NCI-H1930 (cell line): ENCODE results near the gene PTBP3.
"Not testable (repeated sequence)": the region's sequence is repeated elsewhere in the genome, so short reads cannot be mapped to it uniquely, and the experiment has no call there.

Source experiments
- DNase-seq, 2 experiments: peaks; one replicate each; lab custom pipeline; 2025; lab: John Stamatoyannopoulos, UW

PTBP3 gene, protein sequence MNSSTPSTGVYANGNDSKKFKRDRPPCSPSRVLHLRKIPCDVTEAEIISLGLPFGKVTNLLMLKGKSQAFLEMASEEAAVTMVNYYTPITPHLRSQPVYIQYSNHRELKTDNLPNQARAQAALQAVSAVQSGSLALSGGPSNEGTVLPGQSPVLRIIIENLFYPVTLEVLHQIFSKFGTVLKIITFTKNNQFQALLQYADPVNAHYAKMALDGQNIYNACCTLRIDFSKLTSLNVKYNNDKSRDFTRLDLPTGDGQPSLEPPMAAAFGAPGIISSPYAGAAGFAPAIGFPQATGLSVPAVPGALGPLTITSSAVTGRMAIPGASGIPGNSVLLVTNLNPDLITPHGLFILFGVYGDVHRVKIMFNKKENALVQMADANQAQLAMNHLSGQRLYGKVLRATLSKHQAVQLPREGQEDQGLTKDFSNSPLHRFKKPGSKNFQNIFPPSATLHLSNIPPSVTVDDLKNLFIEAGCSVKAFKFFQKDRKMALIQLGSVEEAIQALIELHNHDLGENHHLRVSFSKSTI

DNA sequence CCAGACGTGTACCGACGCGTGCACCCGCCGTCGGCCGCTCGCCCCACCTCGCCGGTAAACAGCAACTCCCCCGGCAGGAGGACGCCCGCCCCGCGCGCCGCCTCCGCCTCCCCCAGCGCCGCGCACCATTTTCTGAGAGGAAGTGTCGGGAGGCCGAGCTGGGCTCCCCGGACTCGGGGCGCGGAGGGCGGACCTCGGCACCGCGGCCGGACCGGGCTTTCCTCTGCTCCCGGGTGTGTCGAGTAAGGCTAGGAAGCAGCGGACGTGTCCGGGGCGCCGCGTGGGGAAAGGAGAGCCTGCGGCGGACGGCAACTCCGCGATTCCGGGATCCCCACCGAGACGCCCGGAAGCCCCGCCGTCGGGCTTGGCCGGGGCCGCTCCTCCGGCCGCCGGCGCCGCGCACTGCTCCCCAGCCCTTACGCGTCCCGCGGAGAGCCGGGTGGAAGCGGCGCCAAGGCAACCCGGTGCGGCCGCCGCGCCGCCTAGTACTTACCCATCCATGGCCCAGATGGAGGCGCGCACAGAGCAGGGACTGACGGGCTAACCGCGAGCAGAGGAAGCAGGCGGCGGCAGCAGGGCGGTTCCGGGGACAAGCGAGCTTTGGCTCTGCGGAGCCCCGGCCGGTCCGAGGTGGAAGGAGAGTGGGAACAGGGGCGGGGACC lies at the start of gene PTBP3:
Gene PTBP3 (minus strand): TSS at position 643 of the 662 bp plus-strand sequence. CDS start 35,754 bp downstream, outside the sequence.
- DNase-seq: peak in 1 of 2 experiments; percentile 77

- DNase-seq: no peak
Measured at GRCh38 chr9:112382501-112383364, 49.3 kb upstream of the PTBP3 start.

DNA sequence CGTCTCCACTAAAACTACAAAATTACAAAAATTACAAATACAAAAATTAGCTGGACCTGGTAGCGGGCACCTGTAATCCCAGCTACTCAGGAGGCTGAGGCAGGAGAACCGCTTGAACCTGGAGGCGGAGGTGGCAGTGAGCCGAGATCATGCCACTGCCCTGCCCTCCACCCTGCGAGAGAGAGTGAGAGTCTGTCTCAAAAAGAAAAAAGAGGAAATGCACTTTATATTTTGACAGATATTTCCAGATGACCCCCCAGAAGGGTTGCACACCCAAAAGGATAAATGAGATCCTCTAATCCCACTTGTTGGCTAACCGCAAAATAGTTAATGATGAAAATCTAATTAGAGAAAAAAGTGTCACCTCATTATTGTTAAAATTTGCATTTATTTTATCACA lies 48.6 kb upstream of the PTBP3 start:
- no peak for DNase-seq

DNA sequence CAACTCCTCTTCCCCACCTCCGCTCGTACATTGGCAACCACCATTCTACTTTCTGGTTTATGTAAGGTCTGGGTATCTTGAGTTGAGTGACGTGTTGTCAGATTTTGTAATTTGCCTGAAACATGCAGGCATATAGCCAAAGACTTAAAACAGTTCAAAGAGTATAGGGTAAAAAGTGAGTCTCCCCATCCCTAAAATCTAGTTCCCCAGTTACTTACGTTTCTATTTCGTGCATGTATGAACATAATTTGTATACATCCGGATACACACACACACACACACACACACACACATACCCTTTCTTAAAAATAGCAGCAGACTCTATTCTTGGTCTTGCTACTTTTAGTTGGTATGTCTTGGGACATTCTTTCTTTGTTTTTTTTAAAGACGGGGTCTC lies 47.4 kb upstream of the PTBP3 start:
- DNase-seq: no peak

GRCh38 chr9:112380102-112380824 lies 46.8 kb upstream of the PTBP3 start, which contains the start of gene HSDL2:
Gene HSDL2 (plus strand): TSS chr9:112380108. CDS start chr9:112380164, 56 bp downstream.
- DNase-seq: peak in 1 of 2 experiments; percentile 9

GRCh38 chr9:112379177-112380101 lies 46.0 kb upstream of the PTBP3 start:
- peak; percentile 98 for DNase-seq

DNA sequence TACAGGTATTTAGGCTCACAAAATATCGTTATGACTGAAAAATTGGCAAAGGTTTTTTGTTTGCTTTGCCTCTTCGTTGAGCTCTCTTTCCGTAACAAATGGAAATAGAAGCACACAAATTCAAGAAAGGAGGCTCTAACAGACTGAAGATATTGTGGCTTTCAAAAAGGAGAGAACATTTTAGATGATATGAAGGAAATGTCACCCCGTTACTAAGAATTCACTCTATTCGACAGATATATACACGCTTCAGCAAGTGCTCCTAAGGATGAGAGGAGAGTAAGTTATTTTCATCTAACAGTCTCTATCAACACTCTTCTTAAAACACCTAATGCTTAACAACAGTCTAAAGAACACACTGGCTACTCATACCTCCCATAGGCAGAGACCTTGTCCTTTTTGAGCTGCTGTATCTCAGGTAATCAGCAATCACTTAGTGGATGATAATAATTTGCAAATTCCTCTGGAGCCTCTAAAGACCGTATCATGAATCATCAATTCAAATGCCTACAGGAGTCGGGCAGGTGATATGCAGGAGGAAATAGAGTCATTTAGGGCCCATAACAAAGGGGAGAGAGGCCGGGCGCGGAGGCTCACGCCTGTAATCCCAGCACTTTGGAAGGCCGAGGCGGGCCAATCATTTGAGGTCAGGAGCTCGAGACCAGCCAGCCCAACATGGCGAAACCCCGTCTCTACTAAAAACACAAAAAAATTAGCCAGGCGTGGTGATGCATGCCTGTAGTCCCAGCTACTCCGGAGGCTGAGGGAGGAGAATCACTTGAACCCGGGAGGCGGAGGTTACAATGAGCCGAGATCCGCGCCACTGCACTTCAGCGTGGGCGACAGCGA lies 45.1 kb upstream of the PTBP3 start:
- DNase-seq: no peak

DNA sequence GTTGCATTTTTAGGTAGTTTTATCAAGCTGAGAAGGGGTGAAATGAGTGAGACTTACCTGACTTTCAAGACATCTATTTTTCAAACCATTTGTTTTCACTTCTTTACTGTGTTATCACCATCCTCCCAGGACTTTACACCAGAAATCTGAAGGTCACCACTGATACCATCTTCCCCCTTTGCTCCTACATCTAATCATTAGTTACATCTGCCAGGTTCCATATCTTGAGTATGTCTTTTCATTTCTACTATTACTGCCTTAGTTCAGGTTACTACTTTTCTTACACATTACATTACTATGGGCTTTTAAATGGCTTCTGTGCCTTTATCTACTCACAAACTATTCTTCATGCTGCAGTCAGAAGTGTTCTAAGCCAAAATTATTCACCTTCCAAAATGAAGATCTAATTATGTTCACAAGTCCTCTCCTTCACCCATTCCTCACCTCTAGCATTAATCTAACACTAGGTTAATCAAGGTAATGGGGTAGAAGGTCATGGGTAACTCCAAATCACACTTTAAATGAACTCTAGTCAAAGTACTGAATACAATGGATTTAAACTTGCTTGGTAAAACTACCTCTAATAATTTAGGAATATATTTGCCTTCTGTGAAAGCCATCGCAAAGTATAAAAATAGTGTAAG lies 44.4 kb upstream of the PTBP3 start:
- no peak for DNase-seq

GRCh38 chr9:112377087-112377486 lies 43.7 kb upstream of the PTBP3 start:
- DNase-seq: no peak

GRCh38 chr9:112375361-112375760 lies 41.9 kb upstream of the PTBP3 start:
- DNase-seq: no peak

GRCh38 chr9:112374232-112374631 lies 40.8 kb upstream of the PTBP3 start:
- DNase-seq: not testable (repeated sequence)

- DNase-seq: not testable (repeated sequence)
Measured at GRCh38 chr9:112373666-112374065, 40.2 kb upstream of the PTBP3 start.

GRCh38 chr9:112371060-112371459 lies 37.6 kb upstream of the PTBP3 start:
- DNase-seq: no peak

GRCh38 chr9:112369817-112370216 lies 36.4 kb upstream of the PTBP3 start:
- DNase-seq: no peak

DNA sequence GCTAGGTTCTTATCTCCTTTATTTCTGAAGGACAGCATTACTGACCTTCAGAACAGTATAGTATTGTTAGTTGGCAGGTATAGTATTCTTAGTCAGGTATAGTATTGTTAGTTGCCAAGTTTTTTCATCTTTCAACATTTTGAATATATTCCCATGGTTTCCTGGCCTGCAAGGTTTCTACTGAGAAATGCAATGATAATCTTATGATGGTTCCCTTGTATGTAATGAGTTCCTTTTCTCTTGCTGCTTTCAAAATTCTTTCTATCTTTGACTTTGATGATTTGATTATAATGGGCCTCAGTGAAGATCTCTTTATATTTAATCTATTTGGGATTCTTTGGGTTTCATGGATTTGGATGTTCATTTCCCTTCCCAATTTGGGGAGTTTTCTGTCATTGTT lies 34.0 kb upstream of the PTBP3 start:
- DNase-seq: no peak

- no peak for DNase-seq
Measured at GRCh38 chr9:112366591-112366990, 33.2 kb upstream of the PTBP3 start.

DNA sequence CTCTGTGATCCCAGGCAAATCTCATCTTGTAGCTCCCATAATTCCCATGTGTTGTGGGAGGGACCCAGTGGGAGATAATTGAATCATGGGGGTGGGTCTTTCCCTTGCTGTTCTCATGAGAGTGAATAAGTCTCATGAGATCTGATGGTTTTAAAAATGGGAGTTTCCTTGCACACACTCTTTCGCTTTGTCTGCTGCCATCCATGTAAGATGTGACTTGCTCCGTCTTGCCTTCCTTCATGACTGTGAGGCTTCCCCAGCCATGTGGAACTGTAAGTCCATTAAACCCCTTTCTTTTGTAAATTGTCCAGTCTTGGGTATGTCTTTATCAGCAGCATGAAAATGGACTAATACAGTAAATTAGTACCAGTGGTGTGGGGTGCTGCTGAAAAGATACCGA lies 31.8 kb upstream of the PTBP3 start:
- not testable (repeated sequence) for DNase-seq

GRCh38 chr9:112364761-112365160 lies 31.3 kb upstream of the PTBP3 start:
- no peak for DNase-seq

DNA sequence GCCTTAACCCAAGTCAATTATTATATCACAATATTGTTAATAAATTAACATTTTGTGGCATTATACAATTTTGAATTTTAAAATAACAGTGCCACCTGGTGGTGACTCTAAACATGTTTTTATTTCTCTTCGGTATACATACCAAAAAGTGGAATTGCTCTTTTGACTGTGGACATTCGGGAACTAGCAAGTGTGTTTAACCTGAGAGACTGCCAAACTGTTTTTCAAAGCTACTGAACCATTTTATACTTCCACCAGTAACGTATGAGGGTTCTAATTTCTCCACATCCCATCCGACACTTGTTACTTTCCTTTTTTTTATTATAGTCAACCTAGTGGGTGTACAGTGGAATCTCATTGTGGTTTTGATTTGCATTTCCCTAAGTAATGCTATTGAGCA lies 28.2 kb upstream of the PTBP3 start:
- peak in 1 of 2 experiments; percentile 34 for DNase-seq
